G401.6 (cell line): ENCODE results near the gene S100A12.

Experiments
- FAIRE-seq: peaks from 2 replicates; lab custom pipeline; 2012; peaks lifted over from hg19 to GRCh38; lab: Jason Lieb, UNC

Gene S100A12

DNA sequence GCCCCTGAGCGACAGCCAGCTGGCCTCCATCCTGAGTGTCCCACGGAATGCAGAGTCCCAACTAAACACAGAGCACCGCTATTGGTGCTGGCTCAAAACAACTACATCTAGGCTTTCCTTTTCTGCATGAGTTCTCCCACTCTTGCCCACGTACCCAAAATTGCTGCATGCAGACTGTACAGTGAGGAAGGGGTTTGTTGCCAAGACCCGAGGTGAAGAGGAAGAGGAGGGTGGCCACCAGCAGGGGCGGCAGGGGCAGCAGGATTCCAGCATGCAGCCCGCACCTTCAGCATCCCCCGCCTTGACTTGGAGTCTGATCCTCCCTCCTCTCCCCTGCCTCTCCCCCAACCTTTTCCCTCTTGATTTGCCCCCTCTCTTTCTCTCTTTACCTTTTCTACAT, 9.7 kb downstream of the S100A12 start:
- FAIRE-seq: no peak

DNA sequence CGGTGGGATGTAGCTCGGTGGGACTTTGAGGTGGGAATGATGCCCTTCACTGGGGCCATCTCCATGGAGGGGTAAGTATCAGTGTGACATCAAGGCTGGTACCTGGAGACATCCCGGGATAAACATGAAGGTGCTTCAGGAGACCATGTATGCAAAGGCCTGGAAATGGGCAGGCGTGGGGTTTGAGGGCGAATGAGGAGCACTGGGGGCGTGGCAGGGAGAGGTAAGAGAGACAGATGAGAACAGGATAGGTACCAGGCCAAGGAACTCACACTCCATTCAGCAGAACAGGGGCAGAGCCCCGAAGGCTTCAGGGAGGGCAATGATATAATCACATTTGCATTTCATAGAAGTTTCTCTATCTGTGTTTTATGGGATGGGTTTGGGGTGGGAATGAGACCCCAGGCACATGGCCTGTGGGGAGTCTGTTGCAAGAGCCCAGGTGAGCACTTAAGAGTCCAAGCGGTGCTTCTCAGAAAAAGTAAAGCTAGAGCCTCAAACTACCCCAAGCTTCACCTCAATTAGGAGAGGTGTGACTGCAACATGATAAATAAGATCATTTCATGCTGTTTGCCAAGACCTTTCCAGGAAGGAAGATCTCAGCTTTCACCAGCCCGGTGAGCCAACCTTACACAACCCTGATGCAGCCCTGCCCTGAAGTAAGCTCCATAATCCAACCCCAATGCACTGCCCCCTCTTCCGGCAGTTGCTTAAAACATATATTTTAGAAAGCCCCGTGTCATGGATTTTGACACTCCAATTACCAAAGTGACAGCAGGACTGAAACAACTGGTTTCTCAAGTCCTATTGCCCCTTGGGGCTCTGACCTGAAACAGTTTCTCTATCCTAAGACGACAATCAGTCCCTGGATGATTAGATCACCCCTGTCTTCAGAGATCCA, 10.4 kb downstream of the S100A12 start:
- FAIRE-seq: no peak

DNA sequence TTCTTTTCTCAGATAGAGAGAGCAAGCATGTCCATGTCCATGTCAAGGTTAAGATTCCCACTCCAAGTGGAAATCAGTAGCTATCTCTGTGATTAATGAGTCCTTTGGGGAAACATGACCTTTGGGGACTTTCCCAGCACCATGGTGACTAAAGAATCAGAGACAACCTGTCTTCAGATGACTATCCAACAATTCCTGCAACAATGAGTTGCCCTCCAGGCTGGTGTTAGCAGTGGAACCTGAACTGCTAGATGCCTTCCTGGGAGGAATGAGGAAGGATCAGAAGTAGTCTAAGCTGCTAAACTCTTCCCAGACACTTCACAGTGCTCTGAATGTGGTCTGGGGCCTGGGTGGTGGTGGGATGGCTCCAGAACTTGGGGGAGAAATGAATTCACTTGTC, 11.3 kb downstream of the S100A12 start:
- FAIRE-seq: no peak

DNA sequence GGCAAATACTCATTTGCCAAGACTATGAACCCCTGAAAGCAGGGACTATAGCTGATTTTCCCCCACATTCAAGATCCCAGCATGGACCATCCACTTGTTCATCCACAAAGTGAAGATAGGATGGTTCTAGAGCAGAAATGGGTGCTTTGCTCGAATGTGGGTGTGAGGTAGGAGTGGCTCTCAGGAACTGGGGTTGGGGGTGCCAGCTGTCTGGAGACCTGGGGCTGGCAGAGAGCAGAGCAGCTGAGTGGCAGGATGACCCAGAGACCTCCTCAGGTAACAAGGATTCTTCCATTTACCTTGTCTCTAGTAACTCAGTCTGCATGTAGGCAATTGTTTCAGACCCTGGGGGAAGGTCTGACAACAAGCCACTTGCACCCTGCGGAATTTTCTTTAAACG, 11.8 kb downstream of the S100A12 start:
- no peak for FAIRE-seq

DNA sequence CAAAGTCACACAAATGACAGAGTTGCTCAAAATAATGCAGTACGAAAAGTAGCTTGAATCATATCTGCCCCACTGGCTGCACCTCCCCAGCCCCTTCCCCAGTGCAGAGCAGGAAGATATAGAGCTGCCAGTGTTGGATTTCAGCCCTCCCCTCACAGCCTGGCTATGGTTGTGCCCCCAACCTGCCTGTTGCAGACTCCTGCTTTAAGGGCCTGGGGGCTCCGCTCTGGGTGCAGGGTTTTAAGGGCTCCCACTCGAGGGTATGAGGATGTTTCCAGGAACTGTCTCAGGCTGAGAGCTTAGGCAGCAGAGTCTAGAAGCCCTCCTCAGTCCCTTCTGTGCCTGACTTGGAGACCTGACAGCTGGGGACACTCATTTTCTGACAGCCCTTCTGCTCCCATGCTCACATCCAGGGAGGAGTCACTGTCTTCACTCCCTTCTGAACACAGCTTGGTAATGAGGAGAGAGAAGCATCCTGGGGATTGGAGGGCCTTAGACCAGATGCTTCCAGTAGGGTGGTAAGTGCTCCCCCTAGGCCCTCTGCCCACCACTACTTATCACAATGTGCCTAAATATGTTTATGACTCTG, 13.1 kb downstream of the S100A12 start:
- FAIRE-seq: no peak

DNA sequence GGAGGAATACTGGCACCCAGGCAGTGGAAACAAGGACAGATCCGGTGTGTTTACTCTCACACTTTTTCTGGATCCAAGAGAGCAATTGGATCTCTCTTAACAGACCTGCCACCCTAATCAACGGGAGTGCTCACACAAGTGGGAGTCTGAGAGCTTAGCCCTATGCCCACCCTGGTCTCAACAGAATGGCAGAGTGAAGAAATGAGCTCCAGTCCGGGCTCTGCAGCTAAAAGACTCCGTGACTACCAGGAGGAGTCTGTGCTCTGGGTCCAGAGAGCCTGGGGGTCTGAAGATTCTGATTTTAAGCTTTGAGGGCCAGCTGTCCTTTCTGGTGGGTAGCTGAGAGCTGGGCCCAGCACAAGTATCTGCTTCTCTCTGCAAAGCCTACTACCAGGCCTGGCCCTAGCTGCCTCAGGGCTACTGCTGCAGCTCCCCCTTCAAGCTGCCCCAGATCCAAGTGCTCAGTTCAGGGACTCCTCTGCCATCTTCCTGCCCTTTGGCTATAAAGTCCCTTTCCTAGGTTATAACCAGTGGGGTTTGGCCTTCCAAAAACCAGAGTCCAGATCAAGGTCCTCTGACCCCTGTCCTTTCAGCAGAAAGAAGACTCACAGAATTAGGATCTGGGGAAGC, 13.8 kb downstream of the S100A12 start:
- no peak for FAIRE-seq

DNA sequence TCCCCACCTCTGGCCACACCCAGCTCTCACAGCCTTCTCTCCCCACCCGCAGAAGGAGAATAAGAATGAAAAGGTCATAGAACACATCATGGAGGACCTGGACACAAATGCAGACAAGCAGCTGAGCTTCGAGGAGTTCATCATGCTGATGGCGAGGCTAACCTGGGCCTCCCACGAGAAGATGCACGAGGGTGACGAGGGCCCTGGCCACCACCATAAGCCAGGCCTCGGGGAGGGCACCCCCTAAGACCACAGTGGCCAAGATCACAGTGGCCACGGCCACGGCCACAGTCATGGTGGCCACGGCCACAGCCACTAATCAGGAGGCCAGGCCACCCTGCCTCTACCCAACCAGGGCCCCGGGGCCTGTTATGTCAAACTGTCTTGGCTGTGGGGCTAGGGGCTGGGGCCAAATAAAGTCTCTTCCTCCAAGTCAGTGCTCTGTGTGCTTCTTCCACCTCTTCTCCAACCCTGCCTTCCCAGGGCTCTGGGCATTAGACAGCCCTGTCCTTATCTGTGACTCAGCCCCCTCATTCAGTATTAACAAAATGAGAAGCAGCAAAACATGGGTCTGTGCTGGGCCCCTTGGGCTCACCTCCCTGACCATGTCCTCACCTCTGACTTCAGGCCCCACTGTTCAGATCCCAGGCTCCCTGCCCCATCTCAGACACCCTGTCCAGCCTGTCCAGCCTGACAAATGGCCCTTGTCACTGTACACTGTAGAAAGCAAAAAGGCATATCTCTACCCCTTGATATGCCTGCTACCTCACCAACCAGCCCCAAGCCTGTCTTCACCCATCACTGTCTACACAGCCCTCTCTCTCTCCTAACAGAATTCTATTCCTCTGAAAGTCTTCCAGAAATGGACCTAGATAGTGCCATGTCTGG, 14.6 kb downstream of the S100A12 start:
- no peak for FAIRE-seq

DNA sequence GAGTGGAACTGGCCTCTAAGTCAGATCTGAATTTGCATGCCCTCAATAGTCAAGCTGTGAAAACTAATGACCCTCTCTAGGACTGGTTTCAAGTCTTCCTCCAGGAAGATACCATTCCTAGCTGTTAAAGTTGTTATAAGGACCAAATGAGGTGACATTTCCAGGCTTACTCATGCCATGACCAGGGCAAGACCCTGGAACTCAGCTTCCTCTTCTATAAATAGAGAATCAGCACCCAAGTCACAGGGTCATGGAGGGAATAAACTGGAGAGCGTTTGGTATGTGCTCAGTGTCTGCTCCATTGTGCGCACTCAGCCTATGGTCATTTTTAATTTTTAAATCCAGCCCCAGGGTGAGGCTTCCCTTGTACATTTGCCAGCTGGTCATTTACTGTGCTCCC, 15.2 kb downstream of the S100A12 start:
- no peak for FAIRE-seq

DNA sequence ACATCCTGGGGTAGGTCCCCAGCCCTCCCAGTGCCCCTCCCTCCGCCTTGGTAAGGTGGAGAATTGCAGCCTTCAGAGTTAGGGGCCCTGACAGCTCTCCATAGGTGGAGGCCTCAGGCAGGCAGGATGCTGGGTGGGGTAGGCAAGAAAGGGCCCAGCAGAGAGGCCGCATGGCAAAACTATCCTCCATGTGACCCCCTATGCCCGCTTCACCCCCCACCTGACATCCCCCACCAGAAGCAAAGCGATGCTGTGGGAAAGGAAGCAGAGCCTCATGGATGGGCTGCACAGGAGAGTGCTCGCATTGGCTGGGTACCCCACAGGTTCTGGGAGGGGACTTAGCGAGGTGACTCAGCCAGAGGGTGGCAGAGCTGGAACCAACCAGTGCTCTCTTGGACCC, 16.2 kb downstream of the S100A12 start:
- FAIRE-seq: no peak

DNA sequence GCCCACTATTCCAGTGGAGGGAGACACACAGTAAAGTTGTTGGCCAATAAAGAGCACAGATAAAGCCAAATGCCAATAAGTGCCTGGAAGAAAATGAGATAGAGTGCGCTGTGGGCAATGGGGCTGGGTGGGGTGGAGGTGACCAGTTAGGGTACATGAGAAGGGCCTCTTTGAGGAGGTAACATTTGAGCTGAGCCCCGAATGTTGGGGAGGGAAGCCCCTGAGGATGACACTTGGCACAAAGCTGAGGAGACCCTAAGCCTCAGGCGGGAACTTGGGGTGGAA, 16.8 kb downstream of the S100A12 start:
- FAIRE-seq: no peak

DNA sequence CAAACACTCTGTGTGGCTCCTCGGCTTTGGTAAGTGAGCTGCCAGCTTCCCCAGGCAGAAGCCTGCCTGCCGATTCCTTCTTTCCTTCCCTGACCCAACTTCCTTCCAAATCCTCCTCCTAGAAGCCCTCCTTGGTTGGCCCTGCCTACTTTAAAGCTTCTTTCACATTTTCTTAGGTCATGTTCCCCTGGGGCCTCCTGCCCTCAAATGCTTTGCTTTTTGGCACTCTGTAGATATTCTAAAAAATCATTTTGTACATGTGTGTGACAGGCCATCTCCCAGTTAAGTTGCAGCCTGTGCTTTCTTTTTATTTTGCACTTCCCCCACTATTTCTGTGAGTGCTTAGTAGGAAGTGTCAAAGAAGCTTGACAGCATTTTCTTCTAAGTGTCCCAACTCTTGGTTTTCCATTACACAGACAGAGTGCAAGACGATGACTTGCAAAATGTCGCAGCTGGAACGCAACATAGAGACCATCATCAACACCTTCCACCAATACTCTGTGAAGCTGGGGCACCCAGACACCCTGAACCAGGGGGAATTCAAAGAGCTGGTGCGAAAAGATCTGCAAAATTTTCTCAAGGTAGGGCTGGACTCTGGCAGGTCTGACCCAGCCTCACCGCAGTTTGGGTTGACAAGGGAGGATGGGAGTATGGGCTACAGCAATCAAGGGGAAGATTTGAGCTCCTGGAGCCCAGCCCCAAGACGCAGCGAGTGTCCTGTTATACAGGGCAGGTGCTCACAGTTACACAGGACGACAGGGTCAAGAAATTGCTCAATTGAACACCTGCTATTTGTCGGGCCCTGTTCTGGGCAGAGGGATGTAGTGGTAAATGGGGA, 17.3 kb downstream of the S100A12 start, which contains the start of gene S100A9:
TSS of gene S100A9 (plus strand) at position 2 of the 838 bp plus-strand sequence. CDS start at position 432, 430 bp downstream.
- no peak for FAIRE-seq

DNA sequence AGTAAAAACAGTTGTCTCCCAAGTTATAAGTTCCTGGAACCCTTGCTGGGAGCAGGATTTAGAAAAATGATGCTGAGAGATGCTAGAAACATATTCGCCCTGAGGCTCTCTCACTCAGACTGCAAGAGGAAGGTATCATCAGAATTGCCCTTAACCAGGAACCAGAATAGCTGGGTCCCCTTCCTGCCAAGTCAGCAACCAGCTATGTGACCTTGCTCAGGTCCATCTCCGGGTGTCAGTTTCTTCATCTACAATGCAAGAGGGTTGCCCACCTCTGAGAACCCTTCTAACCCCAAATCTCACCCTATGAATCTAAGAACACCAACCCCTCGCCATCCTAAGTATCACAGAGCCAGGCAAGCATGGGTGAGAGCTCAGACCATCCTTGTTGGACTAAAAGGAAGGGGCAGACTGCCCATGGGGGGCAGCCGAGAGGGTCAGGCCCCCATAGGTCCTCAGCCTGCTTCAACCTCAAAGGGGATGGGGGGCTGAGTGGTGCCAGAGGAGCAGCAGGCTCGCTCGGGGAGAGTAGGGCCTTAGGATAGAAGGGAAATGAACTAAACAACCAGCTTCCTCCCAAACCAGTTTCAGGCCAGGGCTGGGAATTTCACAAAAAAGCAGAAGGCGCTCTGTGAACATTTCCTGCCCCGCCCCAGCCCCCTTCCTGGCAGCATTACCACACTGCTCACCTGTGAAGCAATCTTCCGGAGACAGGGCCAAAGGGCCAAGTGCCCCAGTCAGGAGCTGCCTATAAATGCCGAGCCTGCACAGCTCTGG, 18.2 kb downstream of the S100A12 start:
- FAIRE-seq: no peak

DNA sequence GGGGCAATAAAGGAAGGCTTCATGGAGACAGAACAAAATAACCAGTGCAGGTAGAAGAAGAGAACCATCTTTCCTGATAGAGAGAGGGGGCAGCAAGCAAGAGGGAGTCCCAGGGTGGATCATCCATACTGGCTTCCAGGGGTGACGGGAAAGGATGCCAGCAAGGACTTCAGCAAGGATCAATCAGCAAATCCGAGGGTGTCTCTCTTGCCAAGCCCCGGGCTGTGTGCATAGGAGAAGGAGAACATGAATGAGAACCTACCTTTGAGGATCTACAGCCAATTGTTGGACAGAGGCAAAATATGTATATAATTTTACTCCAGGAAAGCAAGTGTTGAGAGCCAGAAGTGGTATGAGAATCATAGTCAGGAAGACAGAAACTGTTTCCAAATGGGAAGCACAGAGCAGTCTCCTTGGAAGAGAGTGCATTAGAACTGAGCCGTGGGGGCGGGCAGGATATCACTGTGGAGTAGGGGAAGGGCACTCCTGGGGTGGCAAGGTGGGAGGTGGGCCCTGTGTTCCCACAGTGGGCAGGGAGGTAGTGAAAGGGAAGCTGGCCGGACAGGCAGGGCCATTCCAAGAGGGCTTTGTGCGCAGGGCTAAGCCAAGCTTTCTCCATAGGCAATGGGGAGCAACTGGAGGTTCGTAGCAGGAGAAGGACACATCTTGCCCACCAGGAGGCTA, 18.9 kb downstream of the S100A12 start:
- FAIRE-seq: no peak

DNA sequence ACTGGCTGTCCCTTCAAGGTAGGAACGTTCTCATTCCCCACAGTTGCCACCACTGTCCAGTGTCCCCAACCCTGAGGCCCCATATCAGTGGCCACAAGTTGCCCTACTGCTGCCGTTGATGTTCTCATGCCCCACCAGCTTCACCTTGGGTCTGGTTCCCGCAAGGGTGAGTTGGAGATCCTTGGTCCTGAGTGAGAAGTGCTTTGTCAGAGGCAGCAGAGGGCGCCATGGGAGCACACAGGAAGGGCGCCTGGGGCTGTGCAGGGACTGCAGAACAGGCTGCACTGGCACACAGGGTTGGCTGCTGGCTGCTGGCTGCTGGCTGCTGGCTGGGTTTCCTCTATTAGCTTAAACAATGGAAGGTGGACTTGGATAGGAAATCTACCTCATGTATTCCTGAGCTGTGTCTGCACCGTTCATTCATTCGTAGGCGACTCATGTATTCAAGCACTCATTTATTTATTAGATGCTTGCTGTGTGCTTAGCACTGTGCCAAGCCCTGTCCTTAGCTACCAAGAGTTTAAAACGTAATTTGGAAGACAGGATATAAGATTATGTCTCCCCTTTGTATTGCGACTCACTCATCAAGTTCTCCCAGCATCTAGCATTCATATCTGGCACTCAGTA, 19.9 kb downstream of the S100A12 start:
- FAIRE-seq: no peak

DNA sequence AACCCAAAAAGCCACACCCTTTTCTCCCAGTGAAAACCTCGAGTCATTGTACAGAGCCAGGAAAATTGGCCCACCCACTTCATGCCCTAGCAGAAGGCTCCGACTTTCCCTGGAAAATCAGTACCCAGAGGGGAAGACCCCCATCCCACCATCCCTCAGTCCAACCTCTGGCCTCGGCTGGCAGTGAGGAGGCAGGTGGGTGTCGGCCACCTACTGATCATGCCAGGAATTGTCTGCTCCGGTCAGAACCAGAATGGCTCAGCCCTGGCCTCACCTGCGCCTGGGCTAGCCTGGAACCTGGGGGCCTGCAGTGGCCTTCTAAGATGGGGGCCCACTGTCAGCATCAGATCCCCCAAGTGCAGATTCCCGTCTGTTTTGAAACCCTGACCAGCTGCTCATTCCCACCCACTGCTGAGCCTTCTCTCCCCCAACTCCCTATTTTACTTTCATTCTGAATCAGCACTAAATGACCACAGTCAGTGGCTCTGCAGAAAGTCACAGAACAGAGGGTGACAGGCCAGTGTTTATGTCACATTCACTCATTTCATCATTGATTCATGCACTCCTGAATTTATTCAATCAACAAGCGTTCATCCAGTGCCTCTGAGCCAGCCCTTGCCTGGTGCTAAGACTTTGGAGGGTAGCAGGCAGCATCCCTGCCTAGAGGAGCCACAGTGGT, 20.8 kb downstream of the S100A12 start:
- no peak for FAIRE-seq

DNA sequence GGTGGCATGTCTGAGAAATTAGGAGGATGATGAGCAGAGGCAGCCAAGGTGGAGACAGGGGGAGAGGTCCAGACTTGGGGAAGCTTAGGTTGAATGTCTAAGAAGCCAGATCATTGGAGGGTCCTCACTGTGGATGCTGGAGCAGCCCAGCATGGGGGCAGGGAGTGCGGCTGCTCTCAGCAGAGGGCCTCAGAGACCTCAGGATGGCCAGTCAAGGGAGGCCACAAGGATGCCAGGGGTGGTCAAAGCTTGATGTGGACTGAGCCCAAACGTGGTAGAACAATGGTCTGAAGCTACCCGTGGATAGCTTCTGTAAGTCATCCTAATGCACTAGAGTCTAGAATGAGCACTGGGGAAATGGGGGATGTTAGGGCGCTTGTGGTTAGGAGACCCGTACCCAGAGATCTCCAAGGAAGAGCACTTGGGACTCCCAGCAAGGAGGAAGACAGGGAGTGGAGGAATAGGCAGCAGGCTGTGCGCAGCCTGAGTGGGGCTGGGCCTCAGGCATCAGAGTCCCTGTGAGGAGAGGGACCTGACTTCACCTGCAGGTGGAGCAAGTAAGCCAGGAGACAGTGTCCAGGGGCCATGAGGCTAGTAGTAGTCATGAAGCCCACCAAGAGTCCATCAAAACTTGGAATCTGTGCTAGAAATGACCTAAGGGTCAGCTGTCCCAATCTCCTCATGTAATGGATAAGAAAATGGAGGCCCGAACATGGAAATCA, 22.0 kb downstream of the S100A12 start:
- no peak for FAIRE-seq

DNA sequence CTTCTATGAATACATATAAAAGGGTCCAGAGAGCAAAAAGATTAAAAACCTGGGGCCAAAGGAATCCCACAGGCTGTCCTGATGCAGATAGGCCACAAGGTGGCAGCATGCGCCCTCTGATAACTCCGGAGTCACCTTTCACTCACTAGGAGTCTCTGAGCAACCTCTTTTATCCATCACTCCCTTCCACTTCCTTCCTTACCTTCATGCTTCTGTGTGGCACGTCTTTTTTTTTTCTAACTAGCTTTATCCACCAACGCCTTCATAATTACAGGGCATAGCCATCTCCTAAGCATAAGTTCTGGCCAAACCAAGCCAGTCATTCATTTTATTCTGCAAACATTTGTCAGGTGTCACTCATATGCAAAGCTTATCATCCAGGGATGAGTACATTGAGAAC, 22.9 kb downstream of the S100A12 start:
- peak; percentile 58 for FAIRE-seq

DNA sequence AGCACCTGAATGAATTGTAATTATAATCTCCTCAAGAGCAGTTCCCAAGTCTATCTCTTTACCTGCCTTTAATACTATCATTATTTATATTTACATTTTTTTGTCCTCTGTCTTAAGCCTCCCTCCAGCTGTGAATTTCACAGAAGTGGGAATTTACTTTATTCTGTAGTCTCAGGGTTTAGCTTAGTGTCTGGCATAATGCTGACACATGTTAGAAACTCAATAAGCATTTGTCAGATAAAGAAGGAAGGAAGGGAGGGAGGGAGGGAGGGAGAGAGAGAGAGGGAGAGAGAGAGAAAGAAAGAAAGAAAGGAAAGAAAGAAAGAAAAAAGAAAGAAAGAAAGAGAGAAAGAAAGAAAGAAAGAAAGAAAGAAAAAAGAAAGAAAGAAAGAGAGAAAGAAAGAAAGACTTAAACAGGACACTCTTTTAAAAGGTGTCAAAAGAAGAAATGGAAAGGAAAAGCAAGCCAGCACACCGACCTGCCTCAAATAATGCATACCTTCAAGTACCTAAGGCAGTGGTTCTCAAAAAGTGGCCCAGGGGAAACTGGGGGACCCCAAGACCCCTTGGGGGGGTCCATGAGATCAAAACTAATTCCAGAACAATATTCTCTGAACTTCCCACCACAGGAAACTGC, 25.0 kb downstream of the S100A12 start:
- no peak for FAIRE-seq
